Measurements from ENCODE around the gene DDX25. TPM values are rescaled to one million over a fixed set of nuclear protein-coding genes. Genes with fewer than 3 reads are reported as not detected.

Gene DDX25
- total RNA-seq, 1 donor from 2014 or later: not detected

DNA sequence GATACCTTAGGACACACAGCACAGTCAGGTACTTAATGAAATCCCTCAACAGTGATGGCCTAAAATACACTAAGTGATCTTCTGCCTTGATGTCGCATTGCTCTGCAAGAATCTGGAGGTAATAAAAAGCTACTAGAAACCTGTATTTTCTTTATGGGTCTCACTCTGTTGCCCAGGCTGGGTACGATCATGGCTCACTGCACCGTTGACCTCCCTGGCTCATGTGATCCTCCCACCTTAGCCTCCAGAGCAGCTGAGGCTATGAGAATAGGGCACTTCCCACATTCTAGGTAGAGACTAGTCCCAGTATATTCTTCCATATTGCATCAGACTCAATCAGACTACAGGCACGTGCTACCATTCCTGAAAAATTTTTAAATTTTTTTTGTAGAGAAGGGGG, 63.2 kb downstream of the DDX25 start:
- H3K27me3 Mint-ChIP-seq (ENCODE audit: insufficient read depth): peaks cover 16% of the 10 kb centered on the region
- no peaks in the 10 kb centered on the region for H3K36me3 Mint-ChIP-seq (ENCODE audit: low read depth)
- no peak overlapping the region for H3K27ac Mint-ChIP-seq
- H3K4me1 Mint-ChIP-seq (ENCODE audit: low read depth): no peaks in the 10 kb centered on the region
- H3K9me3 Mint-ChIP-seq: no peaks in the 10 kb centered on the region
- no peak overlapping the region for H3K4me3 Mint-ChIP-seq
- intact Hi-C loops (cut with micrococcal nuclease): no loop called here
- no peak for DNase-seq (ENCODE audit: low spot score)

GRCh38 chr11:125968354-125968753, 64.0 kb downstream of the DDX25 start:
- intact Hi-C loops (cut with micrococcal nuclease): no loop called here
- Mint-ChIP-seq H3K4me1 (ENCODE audit: low read depth) (no peaks in the 10 kb centered on the region), H3K27me3 (ENCODE audit: insufficient read depth) (peaks cover 17% of the 10 kb centered on the region), H3K36me3 (ENCODE audit: low read depth) (no peaks in the 10 kb centered on the region), H3K27ac (no peak overlapping the region), H3K4me3 (no peak overlapping the region), H3K9me3 (no peaks in the 10 kb centered on the region)
- DNase-seq (ENCODE audit: low spot score): no peak

DNA sequence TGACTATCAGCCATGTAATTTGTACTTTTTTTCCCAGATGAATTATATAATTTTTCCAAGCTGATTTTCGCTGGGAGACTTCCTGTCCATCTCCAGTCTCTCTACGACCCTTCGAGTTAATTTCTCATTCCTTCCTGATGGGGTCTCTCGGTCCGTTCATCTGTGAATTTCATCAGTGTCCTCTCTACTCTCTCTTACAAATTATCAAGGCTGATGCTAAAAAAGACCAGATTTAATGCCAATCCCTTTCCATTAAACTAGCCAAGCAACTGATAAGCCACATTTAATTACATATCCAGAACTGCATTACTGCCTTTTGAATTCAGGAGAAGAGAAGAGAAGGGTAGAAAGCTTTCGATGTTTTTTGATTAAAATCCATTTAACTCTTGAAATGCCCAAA, 67.3 kb downstream of the DDX25 start:
- Mint-ChIP-seq H3K9me3 (no peaks in the 10 kb centered on the region), H3K36me3 (ENCODE audit: low read depth) (no peaks in the 10 kb centered on the region), H3K27ac (no peak overlapping the region), H3K4me1 (ENCODE audit: low read depth) (no peaks in the 10 kb centered on the region), H3K4me3 (no peak overlapping the region), H3K27me3 (ENCODE audit: insufficient read depth) (peaks cover 8% of the 10 kb centered on the region)
- intact Hi-C loops (cut with micrococcal nuclease): no loop called here
- no peak for DNase-seq (ENCODE audit: low spot score)

DNA sequence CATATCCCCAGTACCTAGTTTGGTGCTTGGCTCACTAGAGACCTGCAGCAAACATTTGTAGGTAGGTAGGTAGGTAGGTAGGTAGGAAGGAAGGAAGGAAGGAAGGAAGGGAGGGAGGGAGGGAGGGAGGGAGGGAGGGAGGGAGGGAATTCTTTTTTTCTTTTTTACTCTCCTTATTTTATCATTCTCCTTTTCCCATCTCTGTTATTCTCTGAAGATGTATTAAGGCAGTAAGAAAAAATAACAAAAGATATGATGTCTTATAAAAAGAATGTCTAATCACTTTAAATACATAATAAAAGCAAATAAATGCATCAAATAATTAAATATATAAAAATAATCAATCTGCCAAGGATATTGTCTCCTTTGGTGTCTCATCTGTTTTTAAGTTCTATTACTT, 70.0 kb downstream of the DDX25 start:
- Mint-ChIP-seq H3K27ac (no peak overlapping the region), H3K36me3 (ENCODE audit: low read depth) (no peaks in the 10 kb centered on the region), H3K4me3 (no peak overlapping the region), H3K9me3 (no peaks in the 10 kb centered on the region), H3K27me3 (ENCODE audit: insufficient read depth) (peaks cover 4% of the 10 kb centered on the region), H3K4me1 (ENCODE audit: low read depth) (no peaks in the 10 kb centered on the region)
- intact Hi-C loops (cut with micrococcal nuclease): no loop called here
- DNase-seq (ENCODE audit: low spot score): no peak

DNA sequence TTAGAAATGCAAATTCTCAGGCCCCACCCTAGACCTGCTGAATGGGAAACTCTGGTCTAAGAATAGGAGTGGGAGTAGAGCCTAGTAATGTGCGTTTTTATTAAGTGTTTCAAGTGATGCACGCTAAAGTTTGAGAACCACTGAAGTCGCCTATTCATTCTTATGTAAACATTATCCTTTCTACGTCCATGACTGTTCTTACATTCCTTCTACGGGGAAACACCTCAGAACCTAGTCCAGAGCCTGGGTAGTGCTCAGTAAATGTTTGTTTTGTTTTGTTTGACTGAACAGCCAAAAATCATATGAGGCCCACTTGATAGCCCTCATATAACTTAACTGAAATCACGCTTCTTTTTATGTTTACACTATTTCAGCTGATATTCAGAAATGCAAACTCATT, 71.3 kb downstream of the DDX25 start:
- Mint-ChIP-seq H3K4me3 (no peak overlapping the region), H3K27me3 (ENCODE audit: insufficient read depth) (peaks cover 4% of the 10 kb centered on the region), H3K36me3 (ENCODE audit: low read depth) (no peaks in the 10 kb centered on the region), H3K9me3 (no peaks in the 10 kb centered on the region), H3K4me1 (ENCODE audit: low read depth) (no peaks in the 10 kb centered on the region), H3K27ac (no peak overlapping the region)
- no peak for DNase-seq (ENCODE audit: low spot score)
- intact Hi-C loops (cut with micrococcal nuclease): no loop called here

DNA sequence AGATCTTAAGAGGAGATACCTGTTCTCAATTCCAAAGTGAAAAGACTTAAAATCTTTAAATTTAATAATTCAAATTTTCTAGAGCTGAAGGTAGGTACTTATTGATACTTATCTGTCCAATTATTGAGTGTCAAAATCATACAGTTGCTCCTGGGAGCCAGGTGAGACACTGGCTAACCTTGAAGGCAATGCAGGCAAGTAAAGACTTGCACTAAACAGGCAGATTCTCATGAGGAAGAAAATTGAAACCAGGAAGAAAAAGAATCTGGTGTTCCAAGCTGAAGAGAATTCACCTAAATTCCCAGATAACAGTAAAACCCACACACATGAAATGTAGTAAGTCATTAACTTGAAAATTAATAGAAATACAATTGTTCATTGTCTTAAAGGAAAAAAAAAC, 71.8 kb downstream of the DDX25 start:
- H3K9me3 Mint-ChIP-seq: no peaks in the 10 kb centered on the region
- H3K27ac Mint-ChIP-seq: no peak overlapping the region
- no peaks in the 10 kb centered on the region for H3K36me3 Mint-ChIP-seq (ENCODE audit: low read depth)
- intact Hi-C loops (cut with micrococcal nuclease): no loop called here
- H3K4me1 Mint-ChIP-seq (ENCODE audit: low read depth): no peaks in the 10 kb centered on the region
- H3K27me3 Mint-ChIP-seq (ENCODE audit: insufficient read depth): peaks cover 4% of the 10 kb centered on the region
- no peak for DNase-seq (ENCODE audit: low spot score)
- no peak overlapping the region for H3K4me3 Mint-ChIP-seq

DNA sequence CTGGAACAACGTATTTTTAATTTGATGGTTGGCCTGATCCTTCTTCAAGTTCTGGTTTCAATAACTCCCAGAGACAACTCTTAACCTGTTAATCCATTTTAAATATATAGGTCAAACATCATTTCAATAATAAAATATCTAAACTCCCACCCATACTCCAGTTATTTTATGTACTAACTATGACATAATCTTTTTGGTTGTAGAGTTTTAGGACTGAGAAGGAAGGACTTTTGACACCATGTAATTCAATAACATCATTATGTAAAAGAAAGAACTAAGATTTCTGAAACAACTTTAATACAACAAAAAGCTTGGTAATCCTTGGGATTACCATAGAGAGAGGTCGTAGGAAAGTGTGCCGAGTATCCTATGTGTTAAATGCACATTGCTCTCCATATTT, 73.0 kb downstream of the DDX25 start:
- no peak overlapping the region for H3K4me3 Mint-ChIP-seq
- no peak overlapping the region for H3K27ac Mint-ChIP-seq
- peaks cover 2% of the 10 kb centered on the region for H3K27me3 Mint-ChIP-seq (ENCODE audit: insufficient read depth)
- H3K4me1 Mint-ChIP-seq (ENCODE audit: low read depth): no peaks in the 10 kb centered on the region
- intact Hi-C loops (cut with micrococcal nuclease): no loop called here
- DNase-seq (ENCODE audit: low spot score): no peak
- no peaks in the 10 kb centered on the region for H3K9me3 Mint-ChIP-seq
- H3K36me3 Mint-ChIP-seq (ENCODE audit: low read depth): no peaks in the 10 kb centered on the region

DNA sequence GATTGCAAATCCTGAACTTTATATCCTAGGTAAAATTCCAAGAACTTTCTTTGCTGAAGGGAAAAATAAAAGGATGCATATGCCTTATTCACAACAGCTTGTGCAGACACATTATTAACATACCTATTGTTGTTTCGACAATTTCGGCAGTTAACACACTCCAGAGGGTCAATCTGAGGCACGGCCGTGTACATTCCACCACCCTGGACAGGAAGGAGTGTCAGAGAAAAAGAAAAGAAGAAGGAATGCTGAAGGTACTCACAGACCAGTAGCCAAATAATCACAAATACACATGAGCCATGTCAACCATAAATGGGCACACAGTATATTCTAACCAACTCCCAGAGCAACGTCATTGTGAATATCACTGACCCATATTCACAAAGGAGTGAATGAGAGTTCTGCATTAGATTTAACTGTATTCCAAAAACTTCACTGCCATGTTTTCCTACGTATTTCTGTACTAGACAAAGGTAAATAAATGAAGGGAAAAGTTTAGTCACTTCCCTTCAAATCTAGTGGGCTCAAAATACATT, 73.9 kb downstream of the DDX25 start:
- H3K4me1 Mint-ChIP-seq (ENCODE audit: low read depth): no peaks in the 10 kb centered on the region
- no peaks in the 10 kb centered on the region for H3K27me3 Mint-ChIP-seq (ENCODE audit: insufficient read depth)
- no peak overlapping the region for H3K4me3 Mint-ChIP-seq
- no peaks in the 10 kb centered on the region for H3K9me3 Mint-ChIP-seq
- intact Hi-C loops (cut with micrococcal nuclease): no loop called here
- no peaks in the 10 kb centered on the region for H3K36me3 Mint-ChIP-seq (ENCODE audit: low read depth)
- no peak for DNase-seq (ENCODE audit: low spot score)
- H3K27ac Mint-ChIP-seq: no peak overlapping the region

Other genes starting within 250 kb of the DDX25 start
- gene ACRV1, start 223.7 kb upstream of the DDX25 start, total RNA-seq: not detected in 2 replicates
- not detected in 2 replicates for gene PATE1, start 158.2 kb upstream of the DDX25 start, total RNA-seq
- gene PATE2, start 125.7 kb upstream of the DDX25 start, total RNA-seq: 0.29 and 0.34 TPM in 2 replicates
- gene PATE3, start 116.4 kb upstream of the DDX25 start, total RNA-seq: not detected in 2 replicates
- gene PATE4, start 71.2 kb upstream of the DDX25 start, total RNA-seq: not detected in 2 replicates
- 6.5 and 6.8 TPM in 2 replicates for gene HYLS1, start 16.8 kb upstream of the DDX25 start, total RNA-seq
- gene PUS3, start 1.3 kb upstream of the DDX25 start, total RNA-seq: 16.5 and 23.6 TPM in 2 replicates
- gene VSIG10L2, start 41.5 kb downstream of the DDX25 start, total RNA-seq: not detected in 2 replicates
- gene CDON, start 158.4 kb downstream of the DDX25 start, total RNA-seq: 1.3 and 1.8 TPM in 2 replicates